Amniotic epithelial cell (primary cell): ENCODE data around the gene WWC2.
"Not testable (repeated sequence)": the region's sequence is repeated elsewhere in the genome, so short reads cannot be mapped to it uniquely, and the experiment has no call there.

Source experiments
- DNase-seq: peaks from one replicate; pipeline ENCODE4 v3.0.0-alpha.2; 2010; ENCODE audit warnings: low read depth

The WWC2 gene

DNA sequence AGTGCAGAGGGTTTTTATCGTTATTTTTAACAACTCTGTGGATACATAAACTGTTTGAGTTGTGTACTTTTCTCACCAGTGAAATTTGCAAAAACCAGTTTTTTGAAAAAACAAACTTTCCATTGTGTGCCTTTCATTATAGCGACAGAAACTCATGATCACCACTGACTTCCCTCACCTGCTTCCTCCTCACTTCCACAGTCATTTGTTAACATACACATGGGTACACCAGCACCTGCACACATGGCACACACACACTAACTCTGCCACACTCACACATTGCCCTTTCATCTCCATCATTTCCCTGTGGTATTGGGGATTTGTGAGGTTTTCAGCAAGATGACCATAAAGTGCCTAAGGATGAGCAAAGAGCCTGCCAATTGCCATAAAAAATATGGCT lies 200.4 kb downstream of the WWC2 start:
- DNase-seq = no peak

DNA sequence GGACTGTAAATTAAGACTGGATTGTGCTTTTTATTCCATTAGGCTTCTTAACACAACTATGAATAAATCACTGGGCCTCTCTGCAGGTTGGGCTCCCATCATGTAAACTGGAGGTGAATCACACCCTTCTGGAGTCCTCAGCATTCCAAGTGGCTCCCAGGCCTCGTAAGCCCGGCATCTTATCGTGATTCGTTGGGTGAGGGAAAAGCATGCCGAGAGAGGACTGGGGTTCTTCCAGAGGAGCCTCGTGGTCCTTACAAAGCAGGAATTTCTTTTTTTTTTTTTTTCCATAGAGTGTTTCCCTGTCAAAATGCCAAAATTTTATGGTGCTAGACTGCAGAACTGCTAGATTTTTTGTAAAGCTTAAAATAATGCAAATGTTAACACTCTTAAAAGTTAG lies 201.0 kb downstream of the WWC2 start:
- peak; percentile 84 for DNase-seq

DNA sequence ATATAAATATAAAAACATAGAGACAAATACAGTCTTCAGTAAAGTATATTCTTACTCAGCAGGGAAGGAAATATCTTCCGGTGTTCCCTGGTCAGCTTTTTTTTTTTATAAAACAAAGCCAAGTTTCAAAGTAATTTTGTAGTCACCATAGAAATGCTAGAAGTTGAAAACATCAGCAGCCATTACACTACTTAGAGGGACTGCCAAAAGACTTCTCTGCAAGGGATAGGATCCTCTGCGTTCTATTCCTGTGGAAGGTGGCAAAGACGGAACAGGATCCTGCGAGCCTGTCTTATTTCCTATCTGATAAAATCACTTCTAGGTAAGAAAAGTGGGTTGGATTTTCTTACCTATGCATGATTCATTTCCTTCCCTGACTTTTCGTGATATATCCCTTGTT lies 201.6 kb downstream of the WWC2 start:
- DNase-seq = no peak

- DNase-seq = no peak
Measured at GRCh38 chr4:183303301-183303700, 204.2 kb downstream of the WWC2 start.

- DNase-seq = no peak
Measured at GRCh38 chr4:183304067-183304466, 205.0 kb downstream of the WWC2 start.

GRCh38 chr4:183304538-183304937 lies 205.5 kb downstream of the WWC2 start:
- no peak for DNase-seq

- no peak for DNase-seq
Measured at GRCh38 chr4:183306811-183307210, 207.8 kb downstream of the WWC2 start.

DNA sequence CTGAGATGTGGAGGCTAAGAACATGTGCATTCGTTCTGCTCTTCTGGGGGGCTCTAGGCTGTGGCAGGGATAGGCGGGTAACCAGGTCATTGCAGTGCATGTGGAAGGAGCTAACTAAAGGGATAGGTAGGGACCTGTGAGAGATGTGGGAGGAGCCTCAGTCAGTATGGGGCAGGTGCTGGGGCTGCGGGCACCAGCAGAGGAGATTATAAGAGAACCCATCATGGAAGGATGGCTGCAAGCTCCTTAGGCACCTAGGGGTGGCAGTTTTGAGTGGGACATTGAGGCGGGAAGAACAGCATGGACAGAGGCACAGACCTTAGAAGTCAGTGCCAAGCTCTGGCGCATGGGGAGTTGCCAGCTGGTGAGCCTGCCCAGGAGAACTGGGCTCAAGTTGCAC lies 213.8 kb downstream of the WWC2 start:
- DNase-seq = no peak

- DNase-seq = no peak
Measured at GRCh38 chr4:183314336-183314735, 215.3 kb downstream of the WWC2 start.

DNA sequence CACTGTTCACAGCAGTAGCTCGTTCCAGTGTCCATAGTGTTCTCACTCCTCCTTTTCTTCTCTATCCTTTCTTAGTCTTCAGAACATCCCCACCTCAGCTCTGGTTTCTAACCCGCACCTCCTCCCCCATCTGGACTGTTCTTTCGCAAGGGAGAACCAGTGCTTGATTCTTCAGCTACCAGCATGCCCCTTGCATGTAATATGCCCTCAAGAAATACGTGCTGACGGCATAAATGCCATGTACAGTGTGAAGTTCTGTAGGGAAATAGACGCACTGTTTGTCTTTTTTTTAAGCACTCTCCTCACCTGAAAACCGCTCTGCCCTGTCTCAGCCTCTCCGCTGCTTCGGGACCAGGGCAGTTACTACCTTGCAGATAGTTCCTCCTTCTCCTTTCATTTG lies 215.7 kb downstream of the WWC2 start:
- DNase-seq = no peak

DNA sequence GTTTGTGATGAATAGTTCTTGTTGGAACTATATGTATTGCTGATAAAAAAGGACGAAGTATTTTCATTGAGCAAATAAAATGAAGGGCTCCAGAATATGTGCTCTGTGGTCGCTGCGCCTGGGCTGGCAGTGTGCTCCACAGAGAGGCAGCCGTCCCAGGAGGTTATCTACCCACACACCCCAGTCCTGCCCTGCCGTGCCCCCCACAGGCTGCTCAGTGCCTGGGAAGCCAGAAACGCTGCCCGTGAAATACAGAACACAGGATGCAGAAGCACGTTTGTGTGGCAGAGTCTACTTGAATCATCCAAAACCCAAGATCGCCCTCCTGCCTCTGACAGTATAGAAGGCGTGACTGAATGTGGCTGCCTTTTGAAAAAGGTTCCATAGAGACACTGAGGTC lies 219.6 kb downstream of the WWC2 start:
- no peak for DNase-seq

DNA sequence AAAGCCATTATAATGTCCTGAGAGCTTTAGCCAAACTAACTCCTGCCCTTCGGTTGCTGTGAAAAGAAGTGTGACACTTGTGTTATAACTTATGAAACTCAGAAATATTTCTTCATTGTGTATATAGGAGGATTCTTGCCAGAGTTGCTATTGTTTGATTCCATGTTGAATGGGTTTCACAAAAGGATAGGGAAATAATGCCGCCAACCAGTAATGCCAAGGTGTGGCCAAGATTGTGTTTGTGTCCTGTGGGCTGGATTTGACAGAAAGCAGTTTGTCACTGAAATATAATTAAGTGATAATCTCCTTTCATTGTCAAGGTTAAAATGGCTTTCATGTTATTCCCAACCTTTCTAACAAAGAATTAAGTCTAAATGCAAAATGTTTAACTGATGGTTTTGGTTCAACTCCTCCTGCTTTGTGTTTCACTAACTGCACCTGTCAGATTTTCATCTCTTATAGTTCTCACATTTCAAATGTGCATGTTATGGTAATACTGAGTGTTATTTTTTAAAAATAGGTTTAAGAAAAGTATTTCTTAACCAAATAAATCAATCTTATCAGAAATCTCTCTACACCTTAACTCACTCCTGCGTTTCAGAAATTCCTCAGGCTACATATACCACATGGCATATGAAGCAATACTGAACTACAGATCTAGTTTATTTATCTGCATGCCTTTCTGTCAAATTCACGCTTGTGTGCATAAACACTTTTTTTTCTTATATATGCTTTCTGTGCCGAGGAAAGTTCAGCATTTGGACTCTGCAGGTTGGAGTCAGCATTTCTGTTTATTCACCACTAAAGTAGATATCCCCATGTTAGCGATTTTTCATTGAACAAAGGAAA lies 221.4 kb downstream of the WWC2 start, which contains the start of gene CLDN22:
Gene CLDN22, minus strand, starts transcription at position 66 of the 849 bp plus-strand sequence. Its CDS starts 58 bp downstream, at position 8.
- peak; percentile 77 for DNase-seq

GRCh38 chr4:183321079-183321478 lies 222.0 kb downstream of the WWC2 start:
- DNase-seq = no peak

DNA sequence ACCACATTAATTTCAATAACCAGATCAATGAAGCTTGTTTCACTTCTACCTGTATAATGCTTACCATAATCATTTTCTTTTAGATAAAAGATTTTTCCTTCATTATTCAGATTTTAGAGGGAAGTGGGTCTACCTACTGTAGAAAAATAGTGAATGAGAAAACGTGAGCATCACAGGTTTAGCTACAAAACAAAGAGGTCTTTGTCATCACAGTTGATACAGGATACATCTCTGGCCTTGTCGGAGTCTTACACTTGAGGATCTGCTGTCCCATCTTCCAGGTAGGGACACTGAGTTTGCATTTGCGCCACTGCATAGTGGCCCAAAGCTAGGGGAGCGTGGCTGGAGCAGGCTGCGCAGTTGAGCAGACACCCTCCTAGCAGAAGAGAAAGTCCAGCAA lies 222.5 kb downstream of the WWC2 start:
- no peak for DNase-seq

DNA sequence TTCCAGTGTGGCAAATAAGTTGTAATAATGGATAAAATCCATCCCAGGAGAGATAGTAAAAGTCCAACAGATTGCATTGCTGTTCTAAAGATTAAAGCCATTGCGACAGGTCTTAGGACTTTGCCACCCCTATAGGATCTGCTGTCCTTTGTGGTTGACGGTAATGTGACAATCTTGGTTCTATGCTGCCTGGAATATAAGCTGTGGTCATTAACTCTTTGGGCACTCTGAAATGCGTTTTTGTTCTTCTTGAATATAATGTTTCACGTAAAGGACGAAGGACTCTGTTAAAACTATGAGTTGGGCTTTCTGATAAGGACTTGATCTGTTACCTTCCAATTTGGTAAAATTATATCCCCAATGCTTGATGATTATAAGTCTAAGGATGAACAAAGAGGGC lies 223.3 kb downstream of the WWC2 start, which contains the start of gene CLDN24:
Gene CLDN24, minus strand, starts transcription at position 101 of the 400 bp plus-strand sequence. Its CDS starts 0 bp downstream, at position 101.
- DNase-seq = no peak

GRCh38 chr4:183323295-183323694 lies 224.2 kb downstream of the WWC2 start:
- DNase-seq = no peak

- not testable (repeated sequence) for DNase-seq
Measured at GRCh38 chr4:183324056-183324455, 225.0 kb downstream of the WWC2 start.

DNA sequence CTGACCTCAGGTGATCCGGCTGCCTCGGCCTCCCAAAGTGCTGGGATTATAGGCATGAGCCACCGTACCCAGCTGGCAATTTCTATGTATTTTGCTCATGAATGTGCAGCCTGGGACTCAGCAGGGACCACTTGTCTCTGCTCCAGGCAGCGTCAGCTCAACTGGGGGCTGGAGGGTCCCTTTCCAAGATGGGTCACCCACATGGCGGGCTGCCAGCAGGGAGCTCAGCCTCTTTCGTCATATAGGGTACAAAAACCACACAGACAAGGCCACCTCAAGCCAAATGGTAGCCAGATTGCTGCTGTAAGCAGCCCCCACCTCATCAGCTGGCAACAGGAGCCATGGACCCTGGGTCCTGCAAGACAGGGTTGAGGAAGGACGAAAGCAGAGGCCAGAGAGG lies 225.6 kb downstream of the WWC2 start:
- DNase-seq = no peak

DNA sequence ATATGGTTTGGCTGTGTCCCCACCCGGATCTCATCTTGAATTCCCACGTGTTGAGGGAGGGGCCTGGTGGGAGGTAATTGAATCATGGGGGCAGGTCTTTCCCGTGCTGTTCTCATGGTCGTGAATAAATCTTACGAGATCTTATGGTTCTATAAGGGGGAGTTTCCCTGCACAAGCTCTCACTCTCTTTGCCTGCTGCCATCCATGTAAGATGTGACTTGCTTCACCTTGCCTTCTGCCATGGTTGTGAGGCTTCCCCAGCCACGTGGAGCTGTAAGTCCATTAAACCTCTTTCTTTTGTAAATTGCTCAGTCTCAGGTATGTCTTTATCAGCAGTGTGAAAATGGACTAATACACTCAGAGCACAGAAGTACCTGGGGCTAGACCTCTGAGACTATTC lies 227.3 kb downstream of the WWC2 start:
- not testable (repeated sequence) for DNase-seq

DNA sequence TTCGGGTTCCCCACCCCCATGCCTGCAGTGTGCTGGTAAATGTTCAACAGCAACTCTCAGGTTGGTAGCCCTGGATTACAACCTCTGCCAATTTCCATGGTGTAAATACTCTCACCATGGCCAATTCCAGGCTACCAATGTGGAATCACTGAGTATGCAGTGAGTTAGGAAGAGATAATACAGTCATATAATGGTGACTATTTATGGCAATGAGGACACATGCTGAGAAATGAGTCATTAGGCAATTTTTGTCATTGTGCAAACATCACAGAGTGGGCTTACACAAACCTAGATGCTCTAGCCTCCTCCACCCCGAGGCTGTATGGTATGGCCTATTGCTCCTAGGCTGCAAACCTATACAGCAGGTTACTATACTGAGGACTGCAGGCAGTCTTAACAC lies 227.8 kb downstream of the WWC2 start:
- DNase-seq = no peak

- DNase-seq = no peak
Measured at GRCh38 chr4:183327827-183328226, 228.8 kb downstream of the WWC2 start.

GRCh38 chr4:183328832-183329231 lies 229.8 kb downstream of the WWC2 start:
- DNase-seq = peak; percentile 82

DNA sequence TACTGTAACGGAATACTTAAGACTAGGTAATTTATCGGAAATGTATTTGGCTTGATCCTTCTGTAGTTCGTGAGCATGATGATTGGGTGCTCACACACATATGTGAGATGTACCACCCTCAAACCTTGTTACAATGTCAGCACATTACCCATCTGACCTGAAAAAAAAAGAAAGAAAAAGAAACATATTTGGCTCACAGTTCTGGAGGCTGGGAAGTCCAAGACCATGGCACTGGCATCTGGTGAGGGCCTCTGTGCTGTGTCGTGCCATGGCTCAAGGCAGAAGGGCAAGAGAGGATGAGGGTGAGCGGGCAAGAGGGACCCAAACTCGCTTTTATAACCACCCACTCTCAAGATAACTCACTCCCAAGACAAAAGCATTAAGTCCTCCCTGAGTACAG lies 230.2 kb downstream of the WWC2 start:
- no peak for DNase-seq
